GM15510 (cell line): Measurements from ENCODE around the gene NPY4R.
"Not testable (repeated sequence)": the region's sequence is repeated elsewhere in the genome, so short reads cannot be mapped to it uniquely, and the experiment has no call there.

ENCODE experiments used
- POLR2A ChIP-seq: IDR thresholded peaks from 3 replicates; pipeline ENCODE4 v1.6.1; 2011; ENCODE audit warnings: borderline replicate concordance; ENCODE audit not compliant: insufficient read length; ENCODE audit errors: extremely low read depth

Gene NPY4R

GRCh38 chr10:46465765-46466164 lies at the start of gene NPY4R:
Gene NPY4R (minus strand): TSS chr10:46465958. CDS start chr10:46462635, 3,323 bp downstream.
- not testable (repeated sequence) for TF ChIP-seq POLR2A

GRCh38 chr10:46515366-46515765 lies 49.6 kb upstream of the NPY4R start:
- no peak for TF ChIP-seq POLR2A

GRCh38 chr10:46514899-46515298 lies 49.1 kb upstream of the NPY4R start:
- no peak for TF ChIP-seq POLR2A

- no peak for TF ChIP-seq POLR2A
Observed at GRCh38 chr10:46514431-46514861, 48.7 kb upstream of the NPY4R start.
